NCI-H2081 (cell line): ENCODE measurements around the gene HOXB3.

ENCODE experiments used
- DNase-seq, 2 experiments: peaks; one replicate each; lab custom pipeline; 2025; lab: John Stamatoyannopoulos, UW

HOXB3 gene

GRCh38 chr17:48589831-48590606 is at the start of gene HOXB3:
HOXB3 (minus strand) TSS chr17:48590241; CDS start chr17:48552474, 37,767 bp downstream.
- no peak for DNase-seq

- DNase-seq, result no peak
These were observed 49.1 kb upstream of the HOXB3 start for GRCh38 chr17:48639136-48639535.

GRCh38 chr17:48637323-48638260 is 47.6 kb upstream of the HOXB3 start:
- no peak for DNase-seq

DNA sequence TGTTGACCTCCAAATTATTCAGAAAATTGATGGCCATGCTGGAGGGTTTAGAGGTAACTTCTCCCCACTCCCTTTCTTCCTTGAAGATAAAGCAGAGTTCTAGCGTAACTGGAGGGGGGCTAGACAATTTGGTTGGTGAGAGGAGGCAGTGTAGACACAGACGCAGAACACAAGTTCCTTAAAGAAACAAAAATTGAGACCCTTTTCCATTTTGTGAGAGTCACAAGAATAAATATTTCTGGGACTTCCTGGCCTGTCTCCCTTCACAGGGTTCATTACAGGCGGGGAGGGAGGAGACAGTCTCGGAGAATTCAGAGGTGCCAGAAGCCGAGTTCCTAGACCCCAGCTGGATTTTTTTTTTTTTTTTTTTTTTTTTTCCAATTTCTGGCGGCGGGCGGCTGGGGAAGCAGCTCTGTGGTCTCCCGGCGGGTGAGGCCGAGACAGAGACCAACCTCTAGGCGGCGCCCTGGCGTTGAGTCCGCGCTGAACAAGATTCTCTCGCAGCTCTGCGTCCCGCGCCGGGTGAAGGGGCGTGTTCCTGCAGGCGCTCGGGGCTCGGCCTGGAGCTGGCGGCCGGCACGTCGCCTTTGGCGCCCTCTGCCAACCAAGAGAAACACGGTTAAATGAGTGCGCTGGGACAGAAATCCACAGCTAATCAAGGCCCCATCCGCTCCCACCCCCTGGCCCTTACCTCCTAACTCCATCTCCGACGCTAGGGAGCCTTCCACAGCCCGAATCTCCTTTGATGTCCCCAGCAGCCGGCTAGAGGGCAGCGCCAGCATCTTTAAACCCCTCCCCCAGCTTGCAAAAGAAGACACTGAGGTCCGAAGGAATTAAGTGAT is 46.4 kb upstream of the HOXB3 start:
- peak; percentile 75 to 76 for DNase-seq

DNA sequence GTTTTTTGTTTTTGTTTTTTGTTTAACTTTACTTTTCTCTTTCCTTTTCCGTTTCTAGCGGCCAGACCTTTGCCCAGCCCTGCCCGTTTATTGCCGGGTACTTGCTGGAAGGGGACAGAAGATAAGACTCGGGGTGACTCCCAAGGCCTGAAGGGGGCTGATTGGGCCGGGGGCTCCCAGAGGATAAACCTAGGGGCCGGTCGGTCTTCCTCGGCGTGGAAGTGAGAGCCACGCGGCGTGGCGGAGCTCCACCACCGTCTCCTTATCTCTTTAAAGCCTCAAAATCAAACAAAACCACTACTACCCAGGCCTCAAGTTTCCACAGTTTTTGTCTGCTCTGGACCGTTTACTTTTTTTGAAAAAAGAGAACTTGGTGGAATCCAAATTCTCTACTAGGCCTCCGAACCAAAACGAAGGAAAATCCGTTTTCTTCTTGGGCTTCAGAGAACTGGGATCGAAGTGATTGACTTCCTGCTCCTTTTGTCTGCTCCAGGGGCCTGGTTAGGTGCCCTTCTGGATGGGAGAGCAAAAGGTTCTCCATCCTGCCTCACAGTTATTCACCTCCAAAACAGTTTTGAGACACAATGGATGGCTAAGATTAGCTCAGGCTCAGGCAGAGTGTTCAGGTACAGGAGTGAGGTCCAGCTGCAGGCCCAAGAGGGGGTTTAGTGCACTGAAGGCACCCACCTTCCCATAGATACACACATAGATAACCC is 44.6 kb upstream of the HOXB3 start:
- no peak for DNase-seq

DNA sequence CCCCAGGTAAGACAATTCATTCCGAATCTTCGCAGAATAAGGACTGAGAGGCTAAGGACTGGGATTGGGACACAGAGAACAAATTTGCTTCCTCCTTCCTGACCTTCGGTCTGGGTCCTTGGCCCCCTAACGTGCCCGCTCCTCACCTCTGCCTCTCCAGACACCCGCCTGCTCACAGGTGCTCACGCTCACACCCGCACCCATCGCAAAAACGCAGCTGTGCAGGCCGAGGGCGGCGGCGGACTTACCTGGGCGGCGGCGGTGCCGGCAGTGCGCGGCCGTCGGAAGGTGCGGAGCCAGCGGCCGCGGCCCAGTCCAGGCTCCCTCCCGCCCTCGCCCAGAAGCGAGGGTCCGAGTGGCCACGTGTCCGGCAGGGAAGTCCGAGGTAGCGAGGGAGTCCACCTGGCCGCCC is 43.2 kb upstream of the HOXB3 start:
- no peak for DNase-seq

- no peak for DNase-seq
These were observed 42.7 kb upstream of the HOXB3 start for GRCh38 chr17:48632579-48633265.

- no peak for DNase-seq
These were observed 41.9 kb upstream of the HOXB3 start for GRCh38 chr17:48631693-48632578.

DNA sequence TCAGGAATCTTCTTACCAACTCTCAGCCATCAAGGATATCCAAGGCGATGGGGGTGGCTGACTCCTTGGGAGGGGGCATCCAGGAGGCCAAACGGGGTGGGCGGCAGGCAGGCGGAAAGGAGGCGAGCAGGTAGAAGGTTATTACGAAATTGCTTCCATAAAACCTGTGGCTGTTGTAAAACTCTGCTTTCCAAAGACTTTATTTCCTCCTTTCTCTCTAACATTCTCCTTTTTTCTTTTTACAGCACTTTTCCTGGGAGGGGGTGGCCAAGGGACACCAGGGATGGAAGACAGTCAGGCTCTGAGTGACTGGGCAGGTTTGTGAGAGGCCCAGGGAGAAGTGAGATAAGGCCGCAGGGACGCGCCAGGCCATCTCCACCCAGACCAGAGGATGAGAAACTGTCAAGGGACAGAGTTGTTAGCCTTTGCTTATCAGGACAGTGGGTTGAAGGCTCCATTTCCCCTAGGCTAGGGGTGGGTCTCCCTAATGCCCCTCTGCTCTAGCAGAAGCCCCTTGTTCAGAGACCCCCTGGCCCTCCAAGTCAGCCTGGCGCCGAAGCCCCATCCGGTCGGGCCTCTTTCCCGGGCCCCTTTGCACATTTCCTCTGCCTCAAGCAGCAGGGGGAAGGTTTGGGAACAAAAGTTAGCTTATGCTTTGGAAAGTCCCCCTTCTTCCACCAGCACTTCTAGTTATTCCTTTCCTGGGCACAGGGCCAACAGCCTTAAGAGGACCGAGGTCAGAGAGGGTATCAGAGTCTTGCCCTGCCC is 41.1 kb upstream of the HOXB3 start:
- no peak for DNase-seq

GRCh38 chr17:48630009-48630924 is 40.2 kb upstream of the HOXB3 start:
- no peak for DNase-seq

DNA sequence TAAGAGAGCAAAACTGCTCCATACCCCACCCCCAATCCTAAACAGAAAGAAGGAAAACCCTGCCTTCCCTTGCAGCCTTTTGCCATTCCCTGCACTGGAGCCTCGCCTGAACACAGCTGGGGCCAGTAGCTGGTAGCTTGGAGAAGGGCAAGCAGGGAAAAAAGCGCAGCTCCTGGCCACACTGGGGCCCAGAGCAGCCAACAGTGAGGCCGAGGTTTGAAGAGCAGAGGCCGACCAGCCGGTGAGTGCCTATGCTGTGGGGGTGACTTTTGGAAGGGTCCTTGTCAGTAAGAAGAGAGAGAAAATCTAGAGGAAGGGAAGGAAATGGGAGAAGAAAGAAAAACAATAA is 39.3 kb upstream of the HOXB3 start:
- DNase-seq, result no peak

DNA sequence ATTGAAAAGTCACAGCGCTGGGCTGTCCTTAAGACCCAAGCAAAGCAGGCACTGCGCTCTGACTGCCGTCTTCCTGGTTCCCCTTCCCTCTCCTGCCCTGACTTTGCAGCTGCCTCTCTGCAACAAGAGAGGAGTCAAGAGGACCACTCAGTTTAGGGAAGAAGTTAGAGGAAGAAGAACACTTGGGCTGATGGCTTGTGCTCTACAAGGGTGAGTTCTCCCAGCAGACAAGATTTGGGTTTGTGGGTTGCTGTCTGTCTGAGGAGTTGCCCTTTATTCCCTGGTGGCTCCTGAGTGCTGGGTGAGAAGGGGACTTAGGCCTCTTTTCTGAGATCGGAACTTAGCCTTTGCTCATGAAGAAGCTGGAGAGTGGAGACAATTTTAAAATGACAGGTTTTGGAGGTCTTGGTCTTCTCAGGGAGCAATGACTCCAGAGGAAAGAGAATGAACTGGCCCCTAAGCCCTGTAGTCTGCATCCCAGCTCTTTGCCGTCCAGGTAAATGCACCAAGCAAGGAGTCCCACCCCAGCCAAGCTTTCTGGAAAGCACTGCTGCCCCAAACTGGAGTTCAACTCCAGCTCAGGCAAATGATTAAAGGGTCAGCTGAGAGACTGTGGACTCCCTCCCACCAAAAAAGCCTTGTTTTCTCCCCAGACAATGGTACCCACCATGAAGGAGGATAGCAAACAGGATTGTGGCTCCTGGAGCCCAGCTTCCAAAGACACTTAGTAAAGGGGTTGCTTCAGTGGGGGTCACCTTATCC is 38.8 kb upstream of the HOXB3 start:
- DNase-seq, result no peak

GRCh38 chr17:48627623-48628521 is 37.8 kb upstream of the HOXB3 start:
- no peak for DNase-seq

DNA sequence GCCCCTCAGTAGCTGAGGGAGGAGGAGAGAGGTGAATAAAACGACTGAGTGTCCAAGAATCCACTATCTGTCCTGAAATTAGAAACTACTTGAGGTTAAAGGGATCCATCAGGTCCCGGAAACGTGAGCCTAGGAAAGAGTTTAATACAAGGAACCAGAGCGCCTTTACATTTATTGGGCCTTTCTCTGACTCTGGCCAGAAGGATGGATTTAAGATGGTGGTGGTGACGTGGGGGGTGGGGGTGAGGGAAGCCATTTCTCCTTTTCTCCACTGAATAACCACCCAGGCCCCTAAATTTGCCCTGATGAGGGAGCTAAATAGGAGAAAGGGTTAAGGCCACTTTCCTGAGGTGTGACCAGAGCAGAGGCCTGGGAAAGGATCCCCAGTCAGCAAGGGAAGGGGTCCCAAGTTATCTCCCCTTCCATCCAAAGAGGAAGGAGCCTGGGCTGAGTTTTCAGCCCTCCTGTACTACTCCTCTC is 37.1 kb upstream of the HOXB3 start:
- no peak for DNase-seq

DNA sequence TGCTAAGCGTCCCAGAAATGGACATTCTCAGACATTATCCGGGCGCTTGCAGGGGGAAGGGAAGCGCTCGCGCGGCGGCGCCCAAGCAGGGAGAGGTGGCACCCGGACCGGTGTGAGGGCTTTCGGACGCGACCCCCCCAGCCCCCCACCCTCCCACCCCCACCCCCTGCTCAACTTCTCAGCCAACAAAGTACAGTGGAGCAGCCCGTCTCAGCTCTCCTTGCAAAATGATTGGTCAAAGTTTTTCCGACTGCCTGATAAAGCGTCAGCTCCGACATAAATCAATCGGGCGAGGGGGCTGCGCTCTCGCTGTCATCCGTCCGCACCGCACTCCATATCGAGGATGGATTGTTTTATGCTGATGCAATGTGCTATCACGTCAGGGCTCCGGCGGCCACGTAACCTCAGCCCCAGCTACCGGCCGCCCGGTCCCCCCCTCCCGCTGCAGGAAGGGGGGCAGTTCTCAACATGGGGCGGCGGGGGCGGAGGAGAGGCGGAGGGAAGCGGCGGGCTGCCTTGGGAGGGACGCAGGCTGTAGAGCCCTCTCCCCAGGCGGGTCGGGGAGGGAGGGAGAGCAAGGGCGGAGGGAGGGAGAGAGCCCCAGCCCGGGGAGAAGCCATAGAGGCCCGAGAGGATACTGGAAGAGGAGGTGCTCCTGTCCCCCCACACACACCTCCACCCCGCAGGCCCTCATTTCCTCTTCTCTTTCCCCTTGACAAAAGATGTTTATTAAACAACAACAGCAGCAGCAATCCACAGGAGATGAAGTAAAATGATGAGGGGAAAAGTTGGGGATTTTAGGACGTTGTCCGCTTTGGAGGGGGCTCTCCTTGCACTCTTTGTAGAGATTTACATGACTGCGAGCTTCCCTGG is 36.4 kb upstream of the HOXB3 start, which contains the start of gene HOXB9:
HOXB9 (minus strand) TSS at position 114 of the 873 bp plus-strand sequence; CDS start at position 25, 89 bp downstream.
- peak; percentile 54 to 65 for DNase-seq
